Measurements from ENCODE around the gene ENAH. TPM values are rescaled to one million over a fixed set of nuclear protein-coding genes. Genes with fewer than 3 reads are reported as not detected.

The ENAH gene
- total and polyA plus RNA-seq, 2 experiments from 2014 or later = 109 to 184 TPM

DNA sequence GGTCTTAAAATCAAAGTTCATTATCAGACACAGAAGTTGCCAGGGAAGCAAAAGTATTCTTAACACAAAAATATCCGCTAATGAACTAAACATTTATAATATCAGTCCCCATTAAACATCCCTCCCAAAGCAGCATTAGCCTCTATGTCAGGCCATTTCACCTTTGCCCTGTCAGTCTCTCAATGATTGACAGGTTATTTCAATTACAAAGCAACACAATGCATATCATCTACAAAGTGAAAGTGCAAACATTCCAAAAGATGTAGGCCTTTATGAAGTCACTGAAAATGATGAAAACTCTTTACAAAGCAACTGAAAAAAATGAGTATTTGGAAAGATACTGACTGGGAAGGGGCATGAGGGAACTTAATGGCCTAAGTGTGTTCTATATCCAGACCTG lies 14.1 kb downstream of the ENAH start (continued):
- TF ChIP-seq, protein P1, sequence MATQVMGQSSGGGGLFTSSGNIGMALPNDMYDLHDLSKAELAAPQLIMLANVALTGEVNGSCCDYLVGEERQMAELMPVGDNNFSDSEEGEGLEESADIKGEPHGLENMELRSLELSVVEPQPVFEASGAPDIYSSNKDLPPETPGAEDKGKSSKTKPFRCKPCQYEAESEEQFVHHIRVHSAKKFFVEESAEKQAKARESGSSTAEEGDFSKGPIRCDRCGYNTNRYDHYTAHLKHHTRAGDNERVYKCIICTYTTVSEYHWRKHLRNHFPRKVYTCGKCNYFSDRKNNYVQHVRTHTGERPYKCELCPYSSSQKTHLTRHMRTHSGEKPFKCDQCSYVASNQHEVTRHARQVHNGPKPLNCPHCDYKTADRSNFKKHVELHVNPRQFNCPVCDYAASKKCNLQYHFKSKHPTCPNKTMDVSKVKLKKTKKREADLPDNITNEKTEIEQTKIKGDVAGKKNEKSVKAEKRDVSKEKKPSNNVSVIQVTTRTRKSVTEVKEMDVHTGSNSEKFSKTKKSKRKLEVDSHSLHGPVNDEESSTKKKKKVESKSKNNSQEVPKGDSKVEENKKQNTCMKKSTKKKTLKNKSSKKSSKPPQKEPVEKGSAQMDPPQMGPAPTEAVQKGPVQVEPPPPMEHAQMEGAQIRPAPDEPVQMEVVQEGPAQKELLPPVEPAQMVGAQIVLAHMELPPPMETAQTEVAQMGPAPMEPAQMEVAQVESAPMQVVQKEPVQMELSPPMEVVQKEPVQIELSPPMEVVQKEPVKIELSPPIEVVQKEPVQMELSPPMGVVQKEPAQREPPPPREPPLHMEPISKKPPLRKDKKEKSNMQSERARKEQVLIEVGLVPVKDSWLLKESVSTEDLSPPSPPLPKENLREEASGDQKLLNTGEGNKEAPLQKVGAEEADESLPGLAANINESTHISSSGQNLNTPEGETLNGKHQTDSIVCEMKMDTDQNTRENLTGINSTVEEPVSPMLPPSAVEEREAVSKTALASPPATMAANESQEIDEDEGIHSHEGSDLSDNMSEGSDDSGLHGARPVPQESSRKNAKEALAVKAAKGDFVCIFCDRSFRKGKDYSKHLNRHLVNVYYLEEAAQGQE (IDR thresholded peaks at IDR 0.05; ENCODE audit: unreplicated experiment) = no peak

DNA sequence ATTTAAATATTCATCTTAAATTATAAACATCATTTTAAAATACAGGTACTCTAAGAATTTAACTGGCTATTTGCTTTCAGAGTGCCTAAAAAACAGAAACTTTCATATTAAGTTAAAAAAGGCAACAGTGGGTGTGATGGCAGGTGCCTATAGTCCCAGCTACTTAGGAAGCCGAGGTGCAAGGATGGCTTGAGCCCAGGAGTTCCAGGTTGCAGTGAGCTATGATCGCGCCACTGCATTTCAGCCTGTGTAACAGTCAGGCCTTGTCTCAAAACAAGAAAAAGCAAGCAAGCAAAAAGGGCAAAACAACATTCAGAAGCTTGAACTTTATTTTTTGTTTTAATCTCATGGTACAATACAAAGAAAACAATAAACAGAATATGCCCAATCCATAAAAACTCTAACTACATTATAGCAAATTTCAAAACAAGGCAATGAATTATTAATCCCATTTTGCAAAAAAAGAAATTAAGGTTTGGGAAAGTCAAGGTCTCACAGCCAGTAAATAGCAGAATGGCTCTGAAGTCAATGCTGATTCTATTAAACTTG lies 15.2 kb downstream of the ENAH start:
- no peak overlapping the region for H2AFZ ChIP-seq
- peaks cover 31% of the 10 kb centered on the region for H3K4me1 ChIP-seq (ENCODE audit: insufficient read depth)
- no peaks in the 10 kb centered on the region for H3K36me3 ChIP-seq (ENCODE audit: insufficient read depth)
- H3K27ac ChIP-seq (ENCODE audit: low read depth) = no peak overlapping the region; the same call in 1 of the 2 replicates
- ATAC-seq = no peak
- no peaks in the 10 kb centered on the region for H3F3A ChIP-seq (replicated peaks; ENCODE audit: low read depth)
- Mint-ChIP-seq H3K27me3 (ENCODE audit: insufficient read depth, low read depth, poor library complexity) (no peaks in the 10 kb centered on the region), H3K27ac (no peak overlapping the region), H3K4me1 (peaks cover 24% of the 10 kb centered on the region), H3K9me3 (no peaks in the 10 kb centered on the region), H3K36me3 (ENCODE audit: low read depth) (peaks cover 56% of the 10 kb centered on the region), H3K4me3 (no peak overlapping the region)
- no peaks in the 10 kb centered on the region for H3K27me3 ChIP-seq (ENCODE audit: insufficient read depth)
- DNase-seq (ENCODE audit: low spot score) = no peak
- no peak overlapping the region for H3K4me2 ChIP-seq
- peaks cover 74% of the 10 kb centered on the region for H4K20me1 ChIP-seq (replicated peaks; ENCODE audit: insufficient read depth)
- H3K79me2 ChIP-seq (replicated peaks; ENCODE audit: insufficient read depth) = peaks cover 100% of the 10 kb centered on the region
- TF ChIP-seq EZH2phosphoT487 (IDR thresholded peaks at IDR 0.05; ENCODE audit: unreplicated experiment) (no peak), STAT1 (IDR thresholded peaks at IDR 0.05; ENCODE audit: unreplicated experiment) (no peak), POLR2AphosphoS5 (IDR thresholded peaks at IDR 0.05; ENCODE audit: low read depth) (no peak), JUNB (IDR thresholded peaks at IDR 0.05; ENCODE audit: unreplicated experiment) (no peak), NANOG (IDR thresholded peaks at IDR 0.05; ENCODE audit: borderline replicate concordance) (no peak), ZNF331 (CRISPR knock-in tag; IDR thresholded peaks at IDR 0.05; ENCODE audit: low read depth) (no peak)
- TF ChIP-seq, protein P1 (IDR thresholded peaks at IDR 0.05; ENCODE audit: unreplicated experiment) = no peak
- TF ChIP-seq, protein P2, sequence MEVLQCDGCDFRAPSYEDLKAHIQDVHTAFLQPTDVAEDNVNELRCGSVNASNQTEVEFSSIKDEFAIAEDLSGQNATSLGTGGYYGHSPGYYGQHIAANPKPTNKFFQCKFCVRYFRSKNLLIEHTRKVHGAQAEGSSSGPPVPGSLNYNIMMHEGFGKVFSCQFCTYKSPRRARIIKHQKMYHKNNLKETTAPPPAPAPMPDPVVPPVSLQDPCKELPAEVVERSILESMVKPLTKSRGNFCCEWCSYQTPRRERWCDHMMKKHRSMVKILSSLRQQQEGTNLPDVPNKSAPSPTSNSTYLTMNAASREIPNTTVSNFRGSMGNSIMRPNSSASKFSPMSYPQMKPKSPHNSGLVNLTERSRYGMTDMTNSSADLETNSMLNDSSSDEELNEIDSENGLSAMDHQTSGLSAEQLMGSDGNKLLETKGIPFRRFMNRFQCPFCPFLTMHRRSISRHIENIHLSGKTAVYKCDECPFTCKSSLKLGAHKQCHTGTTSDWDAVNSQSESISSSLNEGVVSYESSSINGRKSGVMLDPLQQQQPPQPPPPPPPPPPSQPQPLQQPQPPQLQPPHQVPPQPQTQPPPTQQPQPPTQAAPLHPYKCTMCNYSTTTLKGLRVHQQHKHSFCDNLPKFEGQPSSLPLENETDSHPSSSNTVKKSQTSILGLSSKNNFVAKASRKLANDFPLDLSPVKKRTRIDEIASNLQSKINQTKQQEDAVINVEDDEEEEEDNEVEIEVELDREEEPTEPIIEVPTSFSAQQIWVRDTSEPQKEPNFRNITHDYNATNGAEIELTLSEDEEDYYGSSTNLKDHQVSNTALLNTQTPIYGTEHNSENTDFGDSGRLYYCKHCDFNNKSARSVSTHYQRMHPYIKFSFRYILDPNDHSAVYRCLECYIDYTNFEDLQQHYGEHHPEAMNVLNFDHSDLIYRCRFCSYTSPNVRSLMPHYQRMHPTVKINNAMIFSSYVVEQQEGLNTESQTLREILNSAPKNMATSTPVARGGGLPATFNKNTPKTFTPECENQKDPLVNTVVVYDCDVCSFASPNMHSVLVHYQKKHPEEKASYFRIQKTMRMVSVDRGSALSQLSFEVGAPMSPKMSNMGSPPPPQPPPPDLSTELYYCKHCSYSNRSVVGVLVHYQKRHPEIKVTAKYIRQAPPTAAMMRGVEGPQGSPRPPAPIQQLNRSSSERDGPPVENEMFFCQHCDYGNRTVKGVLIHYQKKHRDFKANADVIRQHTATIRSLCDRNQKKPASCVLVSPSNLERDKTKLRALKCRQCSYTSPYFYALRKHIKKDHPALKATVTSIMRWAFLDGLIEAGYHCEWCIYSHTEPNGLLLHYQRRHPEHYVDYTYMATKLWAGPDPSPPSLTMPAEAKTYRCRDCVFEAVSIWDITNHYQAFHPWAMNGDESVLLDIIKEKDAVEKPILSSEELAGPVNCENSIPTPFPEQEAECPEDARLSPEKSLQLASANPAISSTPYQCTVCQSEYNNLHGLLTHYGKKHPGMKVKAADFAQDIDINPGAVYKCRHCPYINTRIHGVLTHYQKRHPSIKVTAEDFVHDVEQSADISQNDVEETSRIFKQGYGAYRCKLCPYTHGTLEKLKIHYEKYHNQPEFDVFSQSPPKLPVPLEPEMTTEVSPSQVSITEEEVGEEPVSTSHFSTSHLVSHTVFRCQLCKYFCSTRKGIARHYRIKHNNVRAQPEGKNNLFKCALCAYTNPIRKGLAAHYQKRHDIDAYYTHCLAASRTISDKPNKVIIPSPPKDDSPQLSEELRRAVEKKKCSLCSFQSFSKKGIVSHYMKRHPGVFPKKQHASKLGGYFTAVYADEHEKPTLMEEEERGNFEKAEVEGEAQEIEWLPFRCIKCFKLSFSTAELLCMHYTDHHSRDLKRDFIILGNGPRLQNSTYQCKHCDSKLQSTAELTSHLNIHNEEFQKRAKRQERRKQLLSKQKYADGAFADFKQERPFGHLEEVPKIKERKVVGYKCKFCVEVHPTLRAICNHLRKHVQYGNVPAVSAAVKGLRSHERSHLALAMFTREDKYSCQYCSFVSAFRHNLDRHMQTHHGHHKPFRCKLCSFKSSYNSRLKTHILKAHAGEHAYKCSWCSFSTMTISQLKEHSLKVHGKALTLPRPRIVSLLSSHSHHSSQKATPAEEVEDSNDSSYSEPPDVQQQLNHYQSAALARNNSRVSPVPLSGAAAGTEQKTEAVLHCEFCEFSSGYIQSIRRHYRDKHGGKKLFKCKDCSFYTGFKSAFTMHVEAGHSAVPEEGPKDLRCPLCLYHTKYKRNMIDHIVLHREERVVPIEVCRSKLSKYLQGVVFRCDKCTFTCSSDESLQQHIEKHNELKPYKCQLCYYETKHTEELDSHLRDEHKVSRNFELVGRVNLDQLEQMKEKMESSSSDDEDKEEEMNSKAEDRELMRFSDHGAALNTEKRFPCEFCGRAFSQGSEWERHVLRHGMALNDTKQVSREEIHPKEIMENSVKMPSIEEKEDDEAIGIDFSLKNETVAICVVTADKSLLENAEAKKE (CRISPR knock-in tag; IDR thresholded peaks at IDR 0.05) = no peak
- TF ChIP-seq, protein P3, sequence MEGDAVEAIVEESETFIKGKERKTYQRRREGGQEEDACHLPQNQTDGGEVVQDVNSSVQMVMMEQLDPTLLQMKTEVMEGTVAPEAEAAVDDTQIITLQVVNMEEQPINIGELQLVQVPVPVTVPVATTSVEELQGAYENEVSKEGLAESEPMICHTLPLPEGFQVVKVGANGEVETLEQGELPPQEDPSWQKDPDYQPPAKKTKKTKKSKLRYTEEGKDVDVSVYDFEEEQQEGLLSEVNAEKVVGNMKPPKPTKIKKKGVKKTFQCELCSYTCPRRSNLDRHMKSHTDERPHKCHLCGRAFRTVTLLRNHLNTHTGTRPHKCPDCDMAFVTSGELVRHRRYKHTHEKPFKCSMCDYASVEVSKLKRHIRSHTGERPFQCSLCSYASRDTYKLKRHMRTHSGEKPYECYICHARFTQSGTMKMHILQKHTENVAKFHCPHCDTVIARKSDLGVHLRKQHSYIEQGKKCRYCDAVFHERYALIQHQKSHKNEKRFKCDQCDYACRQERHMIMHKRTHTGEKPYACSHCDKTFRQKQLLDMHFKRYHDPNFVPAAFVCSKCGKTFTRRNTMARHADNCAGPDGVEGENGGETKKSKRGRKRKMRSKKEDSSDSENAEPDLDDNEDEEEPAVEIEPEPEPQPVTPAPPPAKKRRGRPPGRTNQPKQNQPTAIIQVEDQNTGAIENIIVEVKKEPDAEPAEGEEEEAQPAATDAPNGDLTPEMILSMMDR (conservative IDR thresholded peaks at IDR 0.05; ENCODE audit: low read depth in 2 of 2) = no peak
- H3K9me2 ChIP-seq (ENCODE audit: insufficient read depth) = no peaks in the 10 kb centered on the region
- no peak overlapping the region for H3K4me3 ChIP-seq
